Astrocyte of the spinal cord (primary cell): ENCODE measurements around the gene TSKS.

Source experiments
- DNase-seq: peaks from one replicate; pipeline ENCODE4 v3.0.0; 2011; ENCODE audit warnings: low read depth, low spot score
- H3K4me3 ChIP-seq: 2 replicates; pipeline ENCODE4 v1.5.1; 2011; ENCODE audit warnings: low read depth, mild to moderate bottlenecking, low read length, moderate library complexity
- in situ Hi-C: cut with HindIII; loops from 2 replicates; pipeline ENCODE4 v1.10.0; 2017; ENCODE audit warnings: low sequenced_read_pairs
- TF ChIP-seq, protein P1 (sequence below): IDR thresholded peaks from 2 replicates; pipeline ENCODE4 v1.5.1; 2012; ENCODE audit warnings: low read depth, mild to moderate bottlenecking, low read length, inconsistent platforms

The TSKS gene

DNA sequence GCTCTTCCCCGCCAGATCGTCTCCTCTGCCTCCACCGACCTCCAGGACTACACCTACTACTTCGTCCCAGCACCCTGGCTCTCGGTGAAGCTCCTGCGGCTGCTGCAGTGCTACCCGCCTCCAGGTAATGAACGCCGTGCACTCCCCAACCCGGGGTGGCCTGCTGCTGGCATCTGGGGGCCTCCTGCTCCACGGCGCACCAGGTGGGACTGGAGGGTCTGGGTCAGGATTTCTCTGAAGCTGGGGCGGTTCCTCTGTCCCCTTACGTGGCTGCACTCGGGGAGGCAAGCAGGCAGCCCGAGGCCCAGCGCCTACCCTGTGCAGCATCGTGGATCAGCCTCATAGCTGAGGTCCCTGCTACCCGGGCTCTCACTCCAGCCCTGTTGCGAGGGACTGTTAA lies 32.5 kb upstream of the TSKS start:
- in situ Hi-C loops: no loop called here
- no peak overlapping the region for H3K4me3 ChIP-seq
- TF ChIP-seq, protein P1, sequence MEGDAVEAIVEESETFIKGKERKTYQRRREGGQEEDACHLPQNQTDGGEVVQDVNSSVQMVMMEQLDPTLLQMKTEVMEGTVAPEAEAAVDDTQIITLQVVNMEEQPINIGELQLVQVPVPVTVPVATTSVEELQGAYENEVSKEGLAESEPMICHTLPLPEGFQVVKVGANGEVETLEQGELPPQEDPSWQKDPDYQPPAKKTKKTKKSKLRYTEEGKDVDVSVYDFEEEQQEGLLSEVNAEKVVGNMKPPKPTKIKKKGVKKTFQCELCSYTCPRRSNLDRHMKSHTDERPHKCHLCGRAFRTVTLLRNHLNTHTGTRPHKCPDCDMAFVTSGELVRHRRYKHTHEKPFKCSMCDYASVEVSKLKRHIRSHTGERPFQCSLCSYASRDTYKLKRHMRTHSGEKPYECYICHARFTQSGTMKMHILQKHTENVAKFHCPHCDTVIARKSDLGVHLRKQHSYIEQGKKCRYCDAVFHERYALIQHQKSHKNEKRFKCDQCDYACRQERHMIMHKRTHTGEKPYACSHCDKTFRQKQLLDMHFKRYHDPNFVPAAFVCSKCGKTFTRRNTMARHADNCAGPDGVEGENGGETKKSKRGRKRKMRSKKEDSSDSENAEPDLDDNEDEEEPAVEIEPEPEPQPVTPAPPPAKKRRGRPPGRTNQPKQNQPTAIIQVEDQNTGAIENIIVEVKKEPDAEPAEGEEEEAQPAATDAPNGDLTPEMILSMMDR: no peak
- no peak for DNase-seq

DNA sequence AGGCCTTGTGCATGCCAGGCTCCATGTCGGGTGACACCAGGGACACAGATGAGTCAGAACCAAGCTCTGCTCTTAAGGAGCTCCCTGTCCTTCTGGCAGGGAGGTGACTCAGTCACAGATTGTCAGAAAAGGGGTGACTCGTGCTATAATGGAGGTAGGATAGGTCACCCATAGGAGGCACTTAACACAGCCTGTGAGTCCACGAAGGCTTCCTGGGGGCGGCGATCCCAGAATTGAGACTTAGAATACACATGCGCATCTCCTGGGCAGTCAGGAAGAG lies 30.4 kb upstream of the TSKS start:
- in situ Hi-C loops: no loop called here
- no peak for DNase-seq
- TF ChIP-seq, protein P1: no peak
- H3K4me3 ChIP-seq: no peak overlapping the region

DNA sequence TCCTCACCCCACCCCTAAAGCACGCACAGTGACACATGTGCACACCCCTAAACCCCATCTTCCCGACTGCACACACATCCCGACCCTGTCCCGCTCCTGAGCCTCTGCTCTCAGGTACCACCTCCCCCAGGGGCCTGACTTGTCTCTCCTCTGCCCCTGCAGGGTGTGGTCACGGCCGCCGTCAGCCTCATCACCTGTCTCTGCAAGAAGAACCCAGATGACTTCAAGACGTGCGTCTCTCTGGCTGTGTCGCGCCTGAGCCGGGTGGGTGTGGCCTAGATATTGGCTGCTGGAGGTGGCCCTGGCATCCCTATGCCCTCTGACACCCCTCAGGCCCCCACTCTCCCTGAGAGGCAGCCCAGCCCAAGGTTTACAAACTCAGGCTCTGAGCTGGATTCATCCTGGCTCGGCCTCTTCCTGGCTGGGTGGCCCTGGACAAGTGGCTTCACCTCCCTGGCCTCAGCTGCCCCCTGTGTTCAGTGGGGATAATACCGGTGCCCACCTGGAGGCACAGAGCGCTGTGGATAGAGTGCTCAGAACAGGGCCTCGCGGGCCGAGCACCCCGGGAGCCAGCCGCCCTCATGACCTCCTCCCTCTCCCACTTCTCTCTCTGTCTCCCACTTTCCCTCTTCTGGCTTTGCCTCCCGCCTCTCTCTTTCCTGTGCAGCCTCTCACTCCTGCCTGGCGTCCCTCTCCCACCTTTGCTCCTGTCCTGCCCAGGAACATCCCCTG lies 29.9 kb upstream of the TSKS start:
- TF ChIP-seq, protein P1: no peak
- no peak for DNase-seq
- in situ Hi-C loops: no loop called here
- H3K4me3 ChIP-seq: no peak overlapping the region

DNA sequence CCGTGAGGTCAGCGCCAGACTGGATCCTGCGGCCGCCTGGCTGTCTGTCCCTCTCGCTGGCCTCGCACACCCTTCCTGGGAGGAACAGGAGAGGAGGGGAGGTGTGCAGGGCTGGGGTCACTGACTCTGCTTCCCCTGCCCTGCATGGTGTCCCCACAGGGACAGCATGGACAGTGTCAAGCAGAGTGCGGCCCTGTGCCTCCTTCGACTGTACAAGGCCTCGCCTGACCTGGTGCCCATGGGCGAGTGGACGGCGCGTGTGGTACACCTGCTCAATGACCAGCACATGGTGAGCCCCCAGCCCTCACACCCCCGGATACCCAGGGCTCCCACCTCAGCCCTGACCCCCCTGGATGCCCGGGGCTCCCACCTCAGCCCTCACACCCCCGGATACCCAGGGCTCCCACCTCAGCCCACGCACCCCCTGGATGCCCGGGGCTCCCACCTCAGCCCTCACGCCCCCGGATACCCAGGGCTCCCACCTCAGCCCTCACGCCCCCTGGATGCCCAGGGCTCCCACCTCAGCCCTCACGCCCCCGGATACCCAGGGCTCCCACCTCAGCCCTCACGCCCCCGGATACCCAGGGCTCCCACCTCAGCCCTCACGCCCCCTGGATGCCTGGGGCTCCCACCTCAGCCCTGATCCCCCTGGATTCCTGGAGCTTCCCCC lies 28.8 kb upstream of the TSKS start:
- in situ Hi-C loops: no loop called here
- TF ChIP-seq, protein P1: no peak
- no peak for DNase-seq
- H3K4me3 ChIP-seq: no peak overlapping the region

DNA sequence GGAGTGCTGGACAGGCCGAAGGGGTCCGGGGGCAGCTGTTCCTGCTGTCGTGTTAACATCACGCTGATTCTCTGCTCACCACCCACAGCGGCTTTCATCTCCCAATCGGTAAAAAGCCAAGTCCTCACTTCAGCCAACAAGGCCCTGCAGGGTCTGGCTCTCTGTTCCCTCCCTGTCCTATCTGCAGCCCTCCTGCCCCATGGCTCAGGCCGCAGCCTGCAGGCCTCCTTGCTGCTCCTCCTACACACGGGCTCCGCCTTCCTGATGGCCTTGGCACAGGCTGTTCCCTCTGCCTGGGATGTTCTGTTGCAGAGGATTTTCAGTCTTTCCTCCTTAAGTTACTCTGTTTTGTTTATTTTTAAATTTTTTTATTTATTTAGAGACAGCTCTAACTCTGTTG lies 27.8 kb upstream of the TSKS start:
- H3K4me3 ChIP-seq: no peak overlapping the region
- TF ChIP-seq, protein P1: no peak
- DNase-seq: no peak
- in situ Hi-C loops: no loop called here

DNA sequence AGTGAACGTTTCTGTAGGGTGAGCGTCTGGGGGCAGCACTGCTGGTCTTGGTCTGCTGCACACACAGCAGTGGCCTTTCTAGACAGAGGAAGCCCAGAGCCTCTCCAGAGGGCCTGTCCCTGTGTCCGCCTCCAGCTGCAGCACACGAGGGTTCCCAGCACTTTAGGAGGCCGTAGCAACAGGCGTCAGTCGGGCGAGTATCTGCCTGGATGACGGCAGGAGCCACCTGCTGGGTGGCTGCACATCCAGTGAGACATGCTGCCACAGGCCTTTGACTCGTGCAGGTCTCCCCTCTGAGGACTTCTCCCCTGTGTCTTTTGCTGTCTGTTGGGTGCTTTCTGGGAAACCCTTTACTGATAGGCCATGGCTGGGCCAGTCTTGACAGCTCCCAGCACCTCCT lies 25.8 kb upstream of the TSKS start:
- no peak for DNase-seq
- in situ Hi-C loops: no loop called here
- TF ChIP-seq, protein P1: no peak
- H3K4me3 ChIP-seq: no peak overlapping the region

DNA sequence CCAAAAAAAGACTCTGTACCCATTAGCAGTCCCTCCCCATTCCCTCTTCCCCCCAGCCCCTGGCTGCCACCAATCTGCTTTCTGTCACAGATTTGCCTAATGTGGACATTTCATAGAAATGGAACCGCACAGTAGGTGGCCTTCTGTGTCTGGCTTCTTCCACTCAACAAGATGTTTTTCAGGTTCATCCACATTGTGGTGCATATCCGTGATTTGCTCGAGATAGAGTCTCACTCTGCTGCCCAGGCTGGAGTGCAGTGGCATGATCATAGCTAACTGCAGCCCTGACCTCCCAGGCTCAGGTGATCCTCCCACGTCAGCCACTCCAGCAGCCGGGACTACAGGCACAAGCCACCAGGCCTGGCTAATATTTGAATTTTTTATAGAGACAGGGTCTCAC lies 24.6 kb upstream of the TSKS start:
- DNase-seq: no peak
- no peak overlapping the region for H3K4me3 ChIP-seq
- TF ChIP-seq, protein P1: no peak
- in situ Hi-C loops: no loop called here
